SH-SY5Y (cell line): ENCODE measurements around the gene DUSP28.

Experiments
- GATA2 ChIP-seq: IDR thresholded peaks from 2 replicates; pipeline ENCODE4 v1.6.1; 2011; ENCODE audit warnings: mild to moderate bottlenecking, low read depth, low read length
- GATA3 ChIP-seq: IDR thresholded peaks from 2 replicates; pipeline ENCODE4 v1.6.1; 2011; ENCODE audit warnings: low read depth, mild to moderate bottlenecking, low read length, moderate library complexity

GRCh38 chr2:240579771-240580614 lies 19.8 kb downstream of the DUSP28 start:
- TF ChIP-seq GATA2 (no peak), GATA3 (no peak)
